ENCODE data around the gene RGMA.
"Not testable (repeated sequence)": the region's sequence is repeated elsewhere in the genome, so short reads cannot be mapped to it uniquely, and the experiment has no call there.

The RGMA gene

DNA sequence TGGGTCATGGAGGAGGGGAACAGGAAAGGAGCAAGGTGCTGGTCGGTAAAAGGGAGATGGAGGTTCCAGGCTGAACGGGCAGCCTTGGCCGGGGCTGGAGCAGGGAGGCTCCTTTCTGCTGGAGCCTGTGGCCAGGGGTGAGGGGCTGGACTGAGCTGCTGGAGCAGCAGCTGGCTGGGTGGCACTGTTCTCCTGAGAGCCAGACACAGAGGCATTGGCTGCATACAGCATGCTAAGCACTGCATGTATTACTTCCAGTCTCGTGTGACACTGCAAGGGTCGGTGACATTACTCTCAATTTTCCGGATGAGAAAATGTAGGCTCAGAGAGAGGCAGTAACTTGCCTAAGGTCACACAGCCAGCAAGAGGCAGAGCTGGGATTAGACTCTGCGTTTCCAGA lies 42.3 kb downstream of the RGMA start:
- no peak for DNase-seq

GRCh38 chr15:93046120-93046519 lies 42.9 kb downstream of the RGMA start:
- no peak for DNase-seq

- DNase-seq: no peak
Measured at GRCh38 chr15:93045191-93045785, 43.7 kb downstream of the RGMA start.

DNA sequence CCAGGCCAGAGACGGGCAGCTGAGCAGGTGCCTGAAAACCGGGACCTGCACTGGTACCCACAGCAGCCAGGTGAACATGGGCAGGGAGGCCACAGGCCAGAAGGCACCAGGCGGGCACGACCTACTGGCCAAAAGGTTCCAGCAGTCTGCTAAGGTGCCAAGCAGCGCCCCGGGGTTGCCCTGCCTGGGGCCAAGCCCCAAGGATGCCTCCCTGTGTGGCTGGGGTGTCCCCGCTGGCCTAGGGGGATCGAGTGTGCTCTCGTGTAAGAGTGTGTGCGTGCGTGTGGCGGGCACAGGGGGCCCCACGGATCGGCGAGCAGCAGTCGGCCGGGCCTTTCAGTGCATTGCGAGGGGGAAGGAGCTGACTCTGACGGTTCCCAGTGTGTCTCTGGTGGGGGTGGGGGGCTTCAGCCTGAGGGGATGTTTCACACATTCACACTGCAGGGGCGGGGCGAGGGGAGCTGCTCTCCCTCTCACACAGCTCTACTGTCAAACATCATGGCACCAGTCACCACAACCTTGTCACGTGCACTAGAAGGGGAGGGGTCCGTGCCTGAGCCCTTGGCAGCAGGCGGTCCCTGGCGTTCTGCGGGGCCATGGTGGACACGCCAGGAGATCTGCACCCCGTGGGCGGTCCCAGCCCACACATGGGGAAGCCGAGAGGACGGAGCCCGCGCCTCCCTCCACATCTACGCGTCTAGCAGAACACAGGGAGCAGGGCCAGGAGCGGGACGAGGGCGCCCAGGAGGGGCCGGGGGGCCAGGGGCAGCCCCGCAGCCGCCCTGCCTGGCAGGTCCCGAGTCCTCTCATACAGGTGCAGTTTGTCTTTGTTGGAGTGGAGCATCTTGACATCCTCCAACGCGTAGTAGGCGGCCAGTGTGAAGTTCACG lies 44.5 kb downstream of the RGMA start:
- DNase-seq: peak; percentile 46

GRCh38 chr15:93043621-93044300 lies 45.2 kb downstream of the RGMA start:
- DNase-seq: peak; percentile 41

DNA sequence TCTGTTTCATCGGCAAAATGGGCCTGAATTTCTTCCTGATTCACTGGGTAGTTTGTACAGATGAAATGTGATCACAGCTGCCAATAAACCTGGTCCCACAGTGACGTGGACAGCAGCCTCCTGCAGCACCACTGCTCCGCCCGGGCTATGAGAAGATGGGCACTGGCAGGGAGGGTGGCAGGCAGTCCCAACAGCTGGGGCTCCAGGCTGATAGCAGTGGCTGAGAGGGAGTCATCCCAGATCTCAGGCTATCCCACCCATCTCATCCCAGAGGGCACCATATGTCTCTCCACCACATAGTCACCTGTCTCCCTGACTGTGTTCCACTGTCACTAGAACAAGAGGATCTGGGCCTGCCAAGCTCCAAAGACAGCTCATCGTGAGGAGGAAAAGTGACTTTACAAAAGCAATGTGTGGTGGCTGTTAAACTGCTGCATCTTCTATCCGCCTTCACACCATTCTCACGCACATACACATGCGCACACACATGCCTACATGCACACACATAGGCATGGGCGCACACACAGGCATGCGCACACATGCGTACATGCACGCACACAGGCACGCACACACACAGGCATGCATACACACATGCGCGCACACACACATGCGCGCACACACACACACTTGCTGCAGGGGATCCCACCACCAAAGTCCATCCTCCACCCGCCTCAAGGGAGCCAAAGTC lies 46.2 kb downstream of the RGMA start:
- peak; percentile 43 for DNase-seq

- no peak for DNase-seq
Measured at GRCh38 chr15:93042211-93042610, 46.8 kb downstream of the RGMA start.

DNA sequence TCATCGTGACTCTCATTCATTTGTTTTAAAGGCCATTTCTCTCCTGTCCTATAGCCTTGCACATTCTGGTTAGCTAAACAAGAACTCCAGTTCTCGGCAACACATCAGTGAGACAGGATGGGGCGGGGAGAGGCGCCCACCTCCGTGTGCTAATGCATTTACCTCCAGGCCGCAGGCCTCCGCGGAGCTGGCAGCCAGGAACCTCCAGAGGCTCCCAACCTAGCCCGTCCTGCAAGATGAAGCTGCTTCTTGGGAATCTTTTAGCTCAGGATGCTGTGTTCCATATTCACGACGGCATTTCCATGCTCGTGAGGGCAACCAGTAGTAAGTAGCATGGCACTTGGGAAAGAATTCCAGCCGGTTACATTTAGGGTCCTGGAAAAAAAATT lies 47.9 kb downstream of the RGMA start:
- DNase-seq: peak; percentile 53

DNA sequence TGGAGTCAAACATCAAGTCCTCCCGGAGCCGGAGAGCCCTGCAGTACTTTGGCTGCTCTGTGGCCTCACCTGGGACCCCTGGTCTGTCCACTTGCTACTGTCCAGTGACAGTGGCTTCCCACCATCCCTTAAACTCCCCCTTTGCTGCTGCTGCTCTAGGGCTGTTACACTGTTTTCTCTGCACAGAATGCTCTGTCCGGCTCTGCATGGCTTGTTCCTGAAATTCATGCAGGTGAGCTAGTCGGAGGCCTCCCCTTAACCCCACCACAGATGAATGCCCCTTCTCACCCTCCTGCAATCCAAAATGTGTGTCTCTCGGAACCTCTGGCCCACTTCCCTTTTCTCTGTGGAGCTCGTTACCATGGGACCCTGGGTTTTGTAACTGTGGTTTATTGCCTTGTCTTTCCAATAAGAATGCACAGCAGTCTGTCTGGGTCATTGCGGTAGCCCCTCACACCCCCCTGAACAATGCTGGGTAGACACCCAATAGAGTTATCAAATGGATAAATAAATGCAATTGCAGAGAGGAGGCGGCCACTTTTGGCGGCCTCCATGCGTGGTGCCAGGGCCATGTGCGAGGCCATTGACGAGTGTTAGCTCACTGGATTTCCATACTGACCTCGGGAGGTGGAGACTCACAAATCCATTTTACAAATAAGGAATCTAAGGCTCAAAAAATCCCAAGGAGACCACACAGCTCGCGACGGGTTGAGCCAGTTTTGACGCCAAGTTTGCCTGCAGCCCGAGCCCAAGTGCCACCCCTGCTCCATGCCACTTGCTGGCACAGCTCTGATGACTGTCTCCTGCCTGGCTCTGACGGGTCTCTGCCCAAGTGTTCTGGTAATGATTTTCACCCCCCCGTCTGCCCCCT lies 48.5 kb downstream of the RGMA start:
- peak; percentile 44 for DNase-seq

GRCh38 chr15:93039562-93040287 lies 49.3 kb downstream of the RGMA start:
- not testable (repeated sequence) for DNase-seq

DNA sequence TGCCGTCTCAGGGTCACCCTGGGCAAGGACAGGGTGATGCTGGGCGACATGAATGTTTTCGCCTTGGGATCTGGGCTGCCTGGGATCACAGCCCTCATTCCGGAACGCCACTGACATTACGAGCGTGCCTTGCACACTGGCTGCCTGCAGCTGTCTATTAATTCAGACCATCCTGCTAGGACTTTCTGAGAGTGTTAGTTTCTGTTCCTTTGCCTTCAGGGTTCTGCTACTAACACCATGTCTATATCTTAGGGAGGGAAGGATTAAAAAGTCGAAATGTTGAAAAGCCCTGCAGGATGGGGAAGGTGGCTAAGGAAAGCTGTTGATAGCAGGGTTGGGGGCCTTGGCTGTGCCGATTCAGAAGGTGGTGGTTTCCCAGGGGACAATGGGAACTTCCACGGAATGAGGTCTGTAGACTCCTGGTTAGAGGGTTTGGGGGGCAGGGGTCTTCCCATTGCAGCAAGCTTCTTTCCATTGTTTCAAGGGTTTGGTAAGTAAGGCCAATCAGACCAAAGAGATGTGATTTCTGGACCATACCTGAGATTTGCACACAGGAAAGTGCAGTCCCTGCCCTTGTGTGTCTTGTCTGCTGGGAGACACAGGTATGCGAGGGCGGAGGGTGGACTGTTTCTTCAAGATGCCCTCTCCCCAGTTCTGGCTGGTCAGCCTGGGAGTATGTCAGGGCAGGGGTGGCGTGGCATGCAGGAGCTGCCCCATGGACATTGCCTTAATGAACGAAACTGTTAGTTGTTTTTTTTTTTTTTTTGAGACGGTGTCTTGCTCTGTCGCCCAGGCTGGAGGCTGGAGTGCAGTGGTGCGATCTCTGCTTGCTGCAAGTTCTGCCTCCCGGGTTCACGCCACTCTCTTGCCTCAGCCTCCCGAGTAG lies 50.9 kb downstream of the RGMA start:
- DNase-seq: no peak

GRCh38 chr15:93036951-93037819 lies 51.8 kb downstream of the RGMA start:
- DNase-seq: peak; percentile 79

DNA sequence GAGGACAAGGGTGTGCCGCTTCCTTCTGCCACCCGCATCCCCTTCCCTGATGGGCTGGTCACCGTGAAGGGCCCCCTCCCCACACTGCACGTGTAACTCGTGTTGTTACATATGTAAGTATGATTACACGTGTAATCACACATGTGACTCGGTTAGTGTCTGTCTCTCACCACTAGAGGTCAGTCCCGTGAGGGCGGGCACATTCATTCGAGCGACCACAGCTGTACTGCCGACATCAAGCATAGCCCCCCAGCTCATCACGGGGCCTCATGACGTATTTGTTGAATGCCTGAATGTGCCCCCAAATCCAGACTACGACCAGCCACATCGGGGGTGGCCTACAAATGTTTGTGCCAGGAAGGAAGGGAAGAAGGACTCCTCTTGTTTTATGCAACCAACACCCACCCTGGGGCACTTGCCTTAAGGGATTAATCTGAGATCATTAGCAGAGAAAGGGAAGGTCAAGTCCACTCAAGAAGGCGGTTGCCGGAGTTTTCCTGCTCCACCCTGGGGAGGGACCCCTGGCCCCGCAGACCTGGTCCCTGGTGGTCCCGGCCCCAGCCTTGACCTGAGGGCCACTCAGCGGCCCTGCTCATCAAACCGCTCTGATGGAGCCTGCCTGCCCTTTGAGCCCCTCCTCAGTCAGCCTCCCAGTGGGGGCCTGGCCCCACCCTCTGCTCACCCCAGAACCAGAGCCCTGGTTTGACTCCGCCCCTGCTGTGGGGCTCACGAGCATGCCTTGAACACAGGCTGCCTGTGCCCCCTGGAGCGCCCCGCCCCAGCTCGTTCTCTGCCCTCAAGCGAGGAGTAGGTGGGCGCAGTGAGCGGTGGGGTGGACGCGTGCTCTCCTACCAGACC lies 52.8 kb downstream of the RGMA start:
- no peak for DNase-seq

DNA sequence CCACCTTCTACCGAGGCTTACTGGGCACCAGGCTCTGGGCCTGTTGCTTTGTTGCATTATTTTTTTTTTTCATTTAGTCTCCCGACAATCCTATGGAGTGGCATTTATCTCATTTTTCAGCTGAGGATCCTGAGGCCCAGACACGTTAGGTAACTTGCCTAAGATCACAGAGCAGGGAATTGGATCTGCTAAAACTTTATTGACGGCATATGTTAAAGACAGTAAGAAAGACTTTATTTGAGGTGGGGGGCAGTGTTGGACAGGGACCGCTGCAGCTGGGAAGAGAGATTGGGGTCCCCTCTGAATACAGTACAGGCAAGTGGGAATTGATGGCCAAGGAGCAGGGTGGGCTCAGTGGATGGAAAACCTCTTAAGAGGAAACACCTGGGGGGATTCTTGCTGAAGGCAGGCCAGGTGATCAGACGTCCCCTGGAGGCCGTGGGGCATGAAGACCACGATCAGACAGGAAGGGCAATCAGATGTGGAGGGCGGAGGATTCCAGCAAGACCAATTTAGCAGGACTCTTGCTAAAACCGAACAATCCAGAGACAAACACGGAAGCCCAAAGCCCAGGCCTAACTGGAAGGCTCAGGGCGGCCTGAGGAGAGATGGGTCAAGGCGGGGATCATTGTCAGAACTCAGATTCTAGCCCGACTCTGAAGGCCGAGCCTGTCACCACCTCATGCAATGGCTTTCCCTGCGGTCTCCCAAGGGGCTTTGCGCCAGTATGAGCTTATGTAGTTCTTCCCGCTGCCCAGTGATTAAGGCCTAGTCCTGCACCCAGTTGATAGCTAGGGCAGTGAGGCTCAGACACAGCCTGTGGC lies 53.7 kb downstream of the RGMA start:
- no peak for DNase-seq

GRCh38 chr15:93034512-93034911 lies 54.5 kb downstream of the RGMA start:
- DNase-seq: peak; percentile 32

GRCh38 chr15:93033434-93034045 lies 55.5 kb downstream of the RGMA start:
- DNase-seq: peak; percentile 43
